ENCODE measurements around the gene MARCHF10. TPM values are rescaled to one million over a fixed set of nuclear protein-coding genes. Genes with fewer than 3 reads are reported as not detected.

Gene MARCHF10
- total and polyA plus RNA-seq, 9 of the 15 experiments (the other 6 are each of a cell fraction or from before 2014, with no cell fraction given): not detected

GRCh38 chr17:62761884-62762283, 46.2 kb downstream of the MARCHF10 start:
- H2AFZ ChIP-seq (ENCODE audit: low read depth, low read length): no peak overlapping the region
- no peak for FAIRE-seq
- ChIA-PET POLR2A (interaction anchor here (0.6 kb wide), 1 partner anchor 13 kb away, joined by 3 read pairs; no protein-coding TSS in a partner anchor), CTCF (ENCODE audit: low intra/inter-chr PET ratio) (no interaction called here)
- no peaks in the 10 kb centered on the region for H3K36me3 ChIP-seq (ENCODE audit: control insufficient read depth, insufficient read depth, low read length)
- no peaks in the 10 kb centered on the region for H3K9me3 ChIP-seq (replicated peaks; ENCODE audit: control insufficient read depth, insufficient read depth, low read depth, low read length)
- H3K27me3 ChIP-seq (ENCODE audit: control insufficient read depth in 2 of 2, insufficient read depth in 2 of 2, low read length in 2 of 2): peaks cover 52 to 55% of the 10 kb centered on the region in 2 experiments
- no TSS peak for BruUV-seq (replicated peaks)
- intact Hi-C loops (cut with micrococcal nuclease) (no loop called here), in situ Hi-C loops (cut with MboI) (no loop called here)
- H3K4me2 ChIP-seq (ENCODE audit: insufficient read depth, low read length): no peak overlapping the region
- no peak overlapping the region for H3K9ac ChIP-seq (ENCODE audit: insufficient read depth in 1 of 2, low read depth in 2 of 2, low read length in 2 of 2)
- no peak for DNase-seq (ENCODE audit: extremely low read depth in 1 of 4, low spot score in 3 of 4)
- WGBS (ENCODE audit: insufficient coverage, low coverage, missing lambda C conversion rate): 2% methylated on average over 7 of the region's 7 CpGs
- H3K9me1 ChIP-seq (ENCODE audit: control insufficient read depth, insufficient read depth, low read length): no peaks in the 10 kb centered on the region
- H3K79me2 ChIP-seq (ENCODE audit: control insufficient read depth, insufficient read depth, low read length): no peaks in the 10 kb centered on the region
- no peaks in the 10 kb centered on the region for H4K20me1 ChIP-seq (replicated peaks; ENCODE audit: control insufficient read depth, insufficient read depth, low read length)
- ATAC-seq: no peak
- no peak overlapping the region for H3K4me3 ChIP-seq
- no peak overlapping the region for H3K27ac ChIP-seq (ENCODE audit: extremely low read depth, low read depth, low read length)
- H3K4me1 ChIP-seq (replicated peaks in 1 of 2; ENCODE audit: control insufficient read depth in 2 of 2, insufficient read depth in 2 of 2, low read length in 2 of 2): no peaks in the 10 kb centered on the region; a peak in 1 of 5 replicates
- TF ChIP-seq, protein P1, sequence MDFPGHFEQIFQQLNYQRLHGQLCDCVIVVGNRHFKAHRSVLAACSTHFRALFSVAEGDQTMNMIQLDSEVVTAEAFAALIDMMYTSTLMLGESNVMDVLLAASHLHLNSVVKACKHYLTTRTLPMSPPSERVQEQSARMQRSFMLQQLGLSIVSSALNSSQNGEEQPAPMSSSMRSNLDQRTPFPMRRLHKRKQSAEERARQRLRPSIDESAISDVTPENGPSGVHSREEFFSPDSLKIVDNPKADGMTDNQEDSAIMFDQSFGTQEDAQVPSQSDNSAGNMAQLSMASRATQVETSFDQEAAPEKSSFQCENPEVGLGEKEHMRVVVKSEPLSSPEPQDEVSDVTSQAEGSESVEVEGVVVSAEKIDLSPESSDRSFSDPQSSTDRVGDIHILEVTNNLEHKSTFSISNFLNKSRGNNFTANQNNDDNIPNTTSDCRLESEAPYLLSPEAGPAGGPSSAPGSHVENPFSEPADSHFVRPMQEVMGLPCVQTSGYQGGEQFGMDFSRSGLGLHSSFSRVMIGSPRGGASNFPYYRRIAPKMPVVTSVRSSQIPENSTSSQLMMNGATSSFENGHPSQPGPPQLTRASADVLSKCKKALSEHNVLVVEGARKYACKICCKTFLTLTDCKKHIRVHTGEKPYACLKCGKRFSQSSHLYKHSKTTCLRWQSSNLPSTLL (IDR thresholded peaks at IDR 0.05): no peak
- TF ChIP-seq ZNF740 (CRISPR knock-in tag; IDR thresholded peaks at IDR 0.05) (no peak), ZNF740 (tag; IDR thresholded peaks at IDR 0.05) (no peak), SMARCB1 (IDR thresholded peaks at IDR 0.05; ENCODE audit: insufficient read length, low read depth) (no peak), ZNF609 (CRISPR knock-in tag; IDR thresholded peaks at IDR 0.05; ENCODE audit: borderline replicate concordance) (no peak), HNRNPK (IDR thresholded peaks at IDR 0.05; ENCODE audit: low read depth, low read length, poor library complexity, severe bottlenecking) (no peak), NR1H2 (CRISPR knock-in tag; IDR thresholded peaks at IDR 0.05) (no peak), MEF2D (tag; conservative IDR thresholded peaks at IDR 0.05; ENCODE audit: low read depth) (no peak), SAFB2 (IDR thresholded peaks at IDR 0.05; ENCODE audit: borderline replicate concordance, low read depth, low read length, severe bottlenecking) (no peak), ZNF175 (CRISPR knock-in tag; IDR thresholded peaks at IDR 0.05; ENCODE audit: low read depth) (no peak), TRIM28 (IDR thresholded peaks at IDR 0.05) (no peak), KDM1A (IDR thresholded peaks at IDR 0.05) (no peak)
- TF ChIP-seq, protein P2, sequence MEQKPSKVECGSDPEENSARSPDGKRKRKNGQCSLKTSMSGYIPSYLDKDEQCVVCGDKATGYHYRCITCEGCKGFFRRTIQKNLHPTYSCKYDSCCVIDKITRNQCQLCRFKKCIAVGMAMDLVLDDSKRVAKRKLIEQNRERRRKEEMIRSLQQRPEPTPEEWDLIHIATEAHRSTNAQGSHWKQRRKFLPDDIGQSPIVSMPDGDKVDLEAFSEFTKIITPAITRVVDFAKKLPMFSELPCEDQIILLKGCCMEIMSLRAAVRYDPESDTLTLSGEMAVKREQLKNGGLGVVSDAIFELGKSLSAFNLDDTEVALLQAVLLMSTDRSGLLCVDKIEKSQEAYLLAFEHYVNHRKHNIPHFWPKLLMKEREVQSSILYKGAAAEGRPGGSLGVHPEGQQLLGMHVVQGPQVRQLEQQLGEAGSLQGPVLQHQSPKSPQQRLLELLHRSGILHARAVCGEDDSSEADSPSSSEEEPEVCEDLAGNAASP (IDR thresholded peaks at IDR 0.05): no peak

All from K562 (cell line).